GM23248 (cell line): ENCODE results near the gene RHCE. TPM values are rescaled to one million over a fixed set of nuclear protein-coding genes. Genes with fewer than 3 reads are reported as not detected.
"Not testable (repeated sequence)": the region's sequence is repeated elsewhere in the genome, so short reads cannot be mapped to it uniquely, and the experiment has no call there.

Experiments
- DNase-seq: peaks from one replicate; pipeline ENCODE4 v3.0.0-alpha.2; 2015
- H2AFZ ChIP-seq: fragments of 200-600 bp; sonication (generic); 2 replicates; pipeline ENCODE4 v1.6.1; 2016; ENCODE audit warnings: antibody characterized with exemption
- H3F3A ChIP-seq: fragments of 200-600 bp; sonication (generic); 2 replicates; pipeline ENCODE4 v1.6.1; 2016; ENCODE audit warnings: mild to moderate bottlenecking, antibody characterized with exemption, mixed run types; ENCODE audit not compliant: insufficient read depth
- H3K27ac ChIP-seq: fragments of 200-600 bp; sonication (generic); 2 replicates; pipeline ENCODE4 v1.5.1; 2016; ENCODE audit warnings: mild to moderate bottlenecking
- H3K27me3 ChIP-seq: fragments of 200-600 bp; sonication (generic); replicated peaks from 2 replicates; pipeline ENCODE4 v1.6.1; 2016; ENCODE audit warnings: mild to moderate bottlenecking; ENCODE audit not compliant: insufficient read depth
- H3K36me3 ChIP-seq: fragments of 200-600 bp; sonication (generic); 2 replicates; pipeline ENCODE4 v1.6.1; 2016; ENCODE audit warnings: low read depth, mild to moderate bottlenecking
- H3K4me1 ChIP-seq: fragments of 200-600 bp; sonication (generic); 2 replicates; pipeline ENCODE4 v1.6.1; 2016; ENCODE audit warnings: mild to moderate bottlenecking; ENCODE audit not compliant: insufficient read depth
- H3K4me2 ChIP-seq: fragments of 200-600 bp; sonication (generic); one replicate; pipeline ENCODE4 v1.6.1; 2016; ENCODE audit warnings: mild to moderate bottlenecking; ENCODE audit not compliant: unreplicated experiment
- H3K4me3 ChIP-seq: fragments of 200-600 bp; sonication (generic); 2 replicates; pipeline ENCODE4 v1.5.1; 2016; ENCODE audit warnings: mild to moderate bottlenecking
- H3K79me2 ChIP-seq: fragments of 200-600 bp; sonication (generic); 2 replicates; pipeline ENCODE4 v1.6.1; 2016; ENCODE audit warnings: mild to moderate bottlenecking; ENCODE audit not compliant: insufficient read depth
- H3K9ac ChIP-seq: fragments of 200-600 bp; sonication (generic); 2 replicates; pipeline ENCODE4 v1.6.1; 2016; ENCODE audit warnings: mild to moderate bottlenecking
- H3K9me2 ChIP-seq: fragments of 200-600 bp; sonication (generic); 2 replicates; pipeline ENCODE4 v1.6.1; 2016; ENCODE audit warnings: mixed run types, mild to moderate bottlenecking, moderate library complexity; ENCODE audit not compliant: insufficient read depth
- H3K9me3 ChIP-seq: fragments of 200-600 bp; sonication (generic); one replicate; pipeline ENCODE4 v1.6.1; 2017; ENCODE audit warnings: low read depth
- H4K20me1 ChIP-seq: fragments of 200-600 bp; sonication (generic); 2 replicates; pipeline ENCODE4 v1.6.0; 2016; ENCODE audit not compliant: insufficient read depth
- EZH2 ChIP-seq: fragments of 200-600 bp; sonication (generic); IDR thresholded peaks from 2 replicates; pipeline ENCODE4 v1.6.1; 2018; ENCODE audit warnings: antibody characterized with exemption, mild to moderate bottlenecking; ENCODE audit not compliant: insufficient read depth, poor library complexity, severe bottlenecking
- EZH2phosphoT487 ChIP-seq: fragments of 200-600 bp; sonication (generic); IDR thresholded peaks from 2 replicates; pipeline ENCODE4 v1.6.1; 2018; ENCODE audit warnings: antibody characterized with exemption, moderate library complexity, mild to moderate bottlenecking, low read depth; ENCODE audit not compliant: insufficient read depth
- WGBS, 2 experiments: methylation state at CpG; one replicate each; pipeline ENCODE4 v1.1.6; 2015 to 2017; ENCODE audit warnings: low lambda C conversion rate in 2 of 2, low coverage in 1 of 2; ENCODE audit errors: missing lambda C conversion rate in 2 of 2; 5-methylcytosine and 5-hydroxymethylcytosine counted together
- in situ Hi-C: fragments of 300-500 bp; cut with MboI; formaldehyde crosslinking; loops from 2 replicates; pipeline ENCODE4 v1.15.0; 2020
- polyA plus RNA-seq: library from polyadenylated mRNA; unstranded; fragments of >200 nt; fragmentation: Nextera tagmentation; extraction: Ambion mirVana; gene quantifications from 2 replicates; pipeline ENCODE4 v1.2.1, GENCODE V29; 2016
- total RNA-seq: library from RNA; depleted of rRNA; stranded (reverse); fragments of >200 nt; shearing (Covaris generic); gene quantifications from 2 replicates; pipeline ENCODE4 v1.2.3, GENCODE V29; 2014

The RHCE gene
- total and polyA plus RNA-seq, 2 experiments from 2014 or later, result 0.43 to 0.90 TPM

DNA sequence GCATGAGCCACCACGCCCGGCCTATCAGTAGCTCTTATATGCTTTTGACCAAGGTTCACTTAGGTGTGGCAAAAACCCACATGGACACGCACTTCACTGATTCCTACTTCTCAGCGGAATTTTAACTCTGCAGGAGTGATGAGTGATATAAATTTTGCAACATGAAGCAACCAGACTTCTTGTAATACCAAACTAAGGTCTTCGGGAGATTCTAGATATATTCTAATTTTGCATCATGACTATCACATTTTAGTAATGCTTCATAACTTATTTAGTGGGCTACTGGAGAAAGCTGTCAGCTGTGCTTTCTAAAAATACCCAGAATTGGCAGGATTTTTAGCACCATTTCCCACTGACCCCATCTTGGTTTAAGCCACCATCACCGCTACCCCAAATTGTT is 27.8 kb downstream of the RHCE start:
- WGBS, 2 experiments, result 92 to 94% methylated on average over 6 of the region's 6 CpGs
- DNase-seq, result no peak
- no peak overlapping the region for H3K9ac ChIP-seq
- no peaks in the 10 kb centered on the region for H3K36me3 ChIP-seq
- no peaks in the 10 kb centered on the region for H3K79me2 ChIP-seq
- no peak overlapping the region for H3K4me2 ChIP-seq
- H3K4me1 ChIP-seq, result no peaks in the 10 kb centered on the region
- TF ChIP-seq EZH2phosphoT487 (no peak), EZH2 (no peak)
- no peaks in the 10 kb centered on the region for H4K20me1 ChIP-seq
- H3F3A ChIP-seq, result no peaks in the 10 kb centered on the region
- H3K9me3 ChIP-seq, result no peaks in the 10 kb centered on the region
- H3K27ac ChIP-seq, result no peak overlapping the region
- H3K4me3 ChIP-seq, result no peak overlapping the region
- no peaks in the 10 kb centered on the region for H3K9me2 ChIP-seq
- in situ Hi-C loops, result no loop called here
- no peaks in the 10 kb centered on the region for H3K27me3 ChIP-seq
- H2AFZ ChIP-seq, result no peak overlapping the region

DNA sequence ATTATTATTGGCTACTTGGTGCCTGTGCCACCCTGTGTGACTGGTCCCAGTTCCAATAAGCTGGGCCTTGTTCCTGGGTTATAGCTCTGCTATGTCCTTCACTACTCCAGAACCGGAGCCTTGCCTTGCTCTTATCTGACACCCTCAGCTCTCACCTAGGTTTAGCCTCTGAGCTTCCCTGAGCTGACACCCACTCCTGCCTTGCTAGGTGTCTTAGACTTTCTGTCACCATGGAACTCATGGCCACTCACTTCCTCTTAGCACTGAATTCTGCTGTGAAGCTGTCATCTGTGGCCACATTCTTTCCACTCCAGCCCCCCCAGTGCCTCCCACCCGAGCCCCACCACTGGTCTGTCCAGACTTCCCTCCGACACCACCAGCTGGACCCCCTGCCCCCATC is 30.9 kb downstream of the RHCE start:
- H3K36me3 ChIP-seq, H3K4me2 ChIP-seq, H3K79me2 ChIP-seq, in situ Hi-C loops, H3K9me3 ChIP-seq, H3K9me2 ChIP-seq, H3K27me3 ChIP-seq, H3F3A ChIP-seq, H4K20me1 ChIP-seq, H3K9ac ChIP-seq, H3K4me1 ChIP-seq, H3K27ac ChIP-seq, H3K4me3 ChIP-seq, DNase-seq, H2AFZ ChIP-seq: not testable (repeated sequence)
- WGBS, 2 experiments, result 90 to 97% methylated on average over 2 to 3 of the region's 3 CpGs

DNA sequence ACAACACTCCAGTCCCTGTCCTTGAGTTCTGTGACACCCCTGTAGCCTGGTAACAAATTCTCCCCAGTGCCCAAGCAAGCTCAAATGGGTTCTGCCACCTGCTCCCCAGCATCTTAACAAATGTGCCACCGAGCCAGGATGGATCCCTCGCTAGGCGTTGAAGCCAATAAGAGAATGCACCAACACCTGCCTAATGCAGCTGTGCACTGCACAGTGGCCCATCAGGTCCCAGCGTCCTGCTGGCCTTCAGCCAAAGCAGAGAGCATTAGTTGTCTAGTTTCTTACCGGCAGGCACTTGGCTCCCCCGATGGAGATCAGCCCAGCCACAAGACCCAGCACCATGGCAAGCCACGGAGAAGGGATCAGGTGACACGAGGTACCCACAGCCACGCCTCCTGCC is 31.9 kb downstream of the RHCE start:
- H2AFZ ChIP-seq, H3K27ac ChIP-seq, H3K9ac ChIP-seq, H3K4me2 ChIP-seq, in situ Hi-C loops, H3K9me2 ChIP-seq, H3K36me3 ChIP-seq, H4K20me1 ChIP-seq, H3K9me3 ChIP-seq, H3K4me3 ChIP-seq, DNase-seq, H3K27me3 ChIP-seq, H3K4me1 ChIP-seq, H3F3A ChIP-seq, H3K79me2 ChIP-seq: not testable (repeated sequence)
- 78 to 83% methylated on average over 7 to 9 of the region's 9 CpGs for WGBS, 2 experiments

DNA sequence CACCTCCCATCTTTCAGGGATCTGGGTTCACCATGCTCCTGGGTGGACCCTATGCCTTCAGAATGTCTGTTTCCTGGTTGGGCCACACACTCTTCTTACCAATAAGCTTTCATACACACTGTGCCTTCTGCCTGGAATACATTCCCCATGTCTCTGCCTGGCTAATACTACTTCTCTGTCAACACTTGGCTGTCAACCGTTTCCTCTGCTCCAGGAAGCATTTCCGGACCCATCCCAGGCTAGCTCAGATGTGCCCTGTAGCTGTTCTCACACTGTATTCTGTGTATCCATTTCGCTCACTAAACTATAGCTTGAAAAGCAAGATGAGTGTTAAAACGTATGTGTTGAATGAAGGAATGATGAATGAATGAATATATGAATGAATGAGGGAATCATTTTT is 33.5 kb downstream of the RHCE start:
- H3K27ac ChIP-seq, H3K36me3 ChIP-seq, H3K27me3 ChIP-seq, H3K9me2 ChIP-seq, DNase-seq, H3K4me3 ChIP-seq, H3K4me2 ChIP-seq, H3F3A ChIP-seq, H3K79me2 ChIP-seq, H3K9me3 ChIP-seq, in situ Hi-C loops, H3K9ac ChIP-seq, H4K20me1 ChIP-seq: not testable (repeated sequence)
- Histone ChIP-seq H3K4me1 (peaks cover 17% of the 10 kb centered on the region), H2AFZ (peak overlapping the region; percentile 53)
- 18 to 22% methylated on average over 4 of the region's 4 CpGs for WGBS, 2 experiments

DNA sequence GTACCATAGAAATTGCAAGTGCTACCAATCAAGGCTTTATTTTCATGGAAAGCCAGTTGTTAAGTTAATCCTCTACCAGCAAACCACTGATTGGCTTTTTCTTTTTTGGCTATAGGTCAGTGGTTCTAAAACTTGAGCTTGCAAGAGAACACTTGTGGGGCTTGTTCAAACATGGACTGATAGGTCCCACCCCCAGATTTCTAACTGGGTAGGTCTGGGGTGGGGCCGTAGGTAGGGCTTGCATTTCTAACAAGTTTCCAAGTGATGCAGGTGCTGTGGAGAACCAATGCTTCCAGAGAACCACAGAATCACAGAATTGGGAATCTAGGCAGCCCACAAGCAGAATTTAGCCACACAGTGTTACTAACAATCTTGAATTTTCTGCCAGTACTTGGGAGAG is 36.8 kb downstream of the RHCE start:
- H4K20me1 ChIP-seq, H3F3A ChIP-seq, H2AFZ ChIP-seq, H3K9me3 ChIP-seq, in situ Hi-C loops, H3K9me2 ChIP-seq, H3K4me3 ChIP-seq, H3K4me2 ChIP-seq, H3K36me3 ChIP-seq, DNase-seq, H3K79me2 ChIP-seq, H3K27me3 ChIP-seq: not testable (repeated sequence)
- peak overlapping the region; percentile 49; the same call in 1 of the 2 replicates for H3K9ac ChIP-seq
- H3K27ac ChIP-seq, result peak overlapping the region; percentile 95; the same call in 1 of the 2 replicates
- peaks cover 17% of the 10 kb centered on the region for H3K4me1 ChIP-seq
- no CpG with 5 or more reads among the region's 1 CpG for WGBS, 2 experiments

DNA sequence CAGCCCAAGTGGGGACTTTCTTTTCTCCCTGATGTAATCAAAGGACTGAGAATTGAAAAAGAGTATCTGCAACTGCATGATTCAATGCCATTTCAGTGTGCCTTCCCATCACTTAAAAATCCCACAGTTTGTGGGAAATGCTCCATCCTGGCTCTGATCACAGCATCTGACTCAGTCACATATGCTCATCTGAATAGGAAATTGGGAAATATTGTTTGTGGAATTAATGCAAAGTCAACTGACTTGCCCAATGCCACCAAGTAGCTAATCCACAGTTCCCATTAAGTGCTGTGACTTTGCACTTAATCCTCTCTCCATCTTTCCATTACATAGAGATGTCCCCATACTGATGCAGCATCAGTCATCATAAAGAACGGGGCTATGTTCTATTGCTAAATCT is 37.5 kb downstream of the RHCE start:
- Histone ChIP-seq H3K4me1 (peaks cover 17% of the 10 kb centered on the region), H3K27ac (peak overlapping the region; percentile 95), H3K9ac (peak overlapping the region; percentile 70)
- H3K4me2 ChIP-seq, H3K9me2 ChIP-seq, H3K9me3 ChIP-seq, H3K79me2 ChIP-seq, H3F3A ChIP-seq, H3K27me3 ChIP-seq, in situ Hi-C loops, H4K20me1 ChIP-seq, H3K36me3 ChIP-seq, H2AFZ ChIP-seq, H3K4me3 ChIP-seq: not testable (repeated sequence)
- WGBS, 2 experiments, result 0 to 6% methylated on average over 1 of the region's 1 CpG
- DNase-seq, result peak; percentile 94

DNA sequence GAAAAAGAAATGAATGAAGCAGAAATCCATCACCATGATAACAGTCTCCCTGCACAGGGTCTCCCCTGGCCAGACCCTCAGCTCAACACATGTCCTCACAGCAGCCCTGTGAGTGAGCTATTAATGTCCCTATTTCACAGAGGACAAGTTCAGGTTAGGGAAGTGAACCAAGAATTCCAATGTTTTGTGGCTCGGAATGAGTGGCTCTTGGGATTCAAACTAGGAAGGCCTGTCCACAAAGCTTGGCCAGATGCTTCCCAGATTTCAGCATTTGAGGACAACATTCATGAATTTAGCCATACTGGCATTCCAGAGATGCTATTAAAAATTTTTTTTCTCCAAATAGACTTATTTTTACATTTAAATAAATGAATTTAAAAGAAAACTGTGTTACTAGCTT is 38.1 kb downstream of the RHCE start:
- DNase-seq, H3K27me3 ChIP-seq, H3K9me3 ChIP-seq, H3K4me3 ChIP-seq, H4K20me1 ChIP-seq, H3K4me2 ChIP-seq, H3K9me2 ChIP-seq, H3K36me3 ChIP-seq, H3K79me2 ChIP-seq, H3F3A ChIP-seq, H2AFZ ChIP-seq, in situ Hi-C loops: not testable (repeated sequence)
- Histone ChIP-seq H3K9ac (peak overlapping the region; percentile 70), H3K4me1 (peaks cover 17% of the 10 kb centered on the region), H3K27ac (peak overlapping the region; percentile 95)
- 14 to 25% methylated on average over 1 of the region's 1 CpG for WGBS, 2 experiments
